Transverse colon (tissue), 4 donors: ENCODE measurements around the gene TBX6.

Experiments
- CTCF ChIP-seq, 5 experiments: fragments of 200-600 bp in 3 of 5; fragments of 450-650 bp in 2 of 5; sonication (generic) in 3 of 5; IDR thresholded peaks; 1 replicate in 2 of 5; 2 replicates in 3 of 5; pipeline ENCODE4 v1.5.1; 2016 to 2017; ENCODE audit warnings: antibody characterized with exemption in 5 of 5, inconsistent platforms in 3 of 5, mild to moderate bottlenecking in 2 of 5, moderate library complexity in 1 of 5
- EP300 ChIP-seq: sonication (generic); formaldehyde crosslinking; IDR thresholded peaks from one replicate; pipeline ENCODE4 v1.6.1; 2017; ENCODE audit warnings: antibody characterized with exemption, low read depth
- POLR2A ChIP-seq: fragments of 450-650 bp; IDR thresholded peaks from one replicate; pipeline ENCODE4 v1.6.1; 2016; ENCODE audit warnings: antibody characterized with exemption, mild to moderate bottlenecking, moderate library complexity
- POLR2AphosphoS5 ChIP-seq, 3 donors: sonication (generic); formaldehyde crosslinking; IDR thresholded peaks; one replicate each; pipeline ENCODE4 v1.6.1; 2016; ENCODE audit warnings: antibody characterized with exemption in 3 of 3

GRCh38 chr16:30086291-30087140, 5.2 kb downstream of the TBX6 start:
- TF ChIP-seq POLR2A (no peak), CTCF (IDR thresholded peaks at IDR 0.05) (no peak), EP300 (no peak), POLR2AphosphoS5 (IDR thresholded peaks at IDR 0.05) (no peak)
